ENCODE measurements around the gene CLCN7. TPM values are rescaled to one million over a fixed set of nuclear protein-coding genes. Genes with fewer than 3 reads are reported as not detected.

CLCN7 gene
- total RNA-seq, 1 donor: 161 TPM

DNA sequence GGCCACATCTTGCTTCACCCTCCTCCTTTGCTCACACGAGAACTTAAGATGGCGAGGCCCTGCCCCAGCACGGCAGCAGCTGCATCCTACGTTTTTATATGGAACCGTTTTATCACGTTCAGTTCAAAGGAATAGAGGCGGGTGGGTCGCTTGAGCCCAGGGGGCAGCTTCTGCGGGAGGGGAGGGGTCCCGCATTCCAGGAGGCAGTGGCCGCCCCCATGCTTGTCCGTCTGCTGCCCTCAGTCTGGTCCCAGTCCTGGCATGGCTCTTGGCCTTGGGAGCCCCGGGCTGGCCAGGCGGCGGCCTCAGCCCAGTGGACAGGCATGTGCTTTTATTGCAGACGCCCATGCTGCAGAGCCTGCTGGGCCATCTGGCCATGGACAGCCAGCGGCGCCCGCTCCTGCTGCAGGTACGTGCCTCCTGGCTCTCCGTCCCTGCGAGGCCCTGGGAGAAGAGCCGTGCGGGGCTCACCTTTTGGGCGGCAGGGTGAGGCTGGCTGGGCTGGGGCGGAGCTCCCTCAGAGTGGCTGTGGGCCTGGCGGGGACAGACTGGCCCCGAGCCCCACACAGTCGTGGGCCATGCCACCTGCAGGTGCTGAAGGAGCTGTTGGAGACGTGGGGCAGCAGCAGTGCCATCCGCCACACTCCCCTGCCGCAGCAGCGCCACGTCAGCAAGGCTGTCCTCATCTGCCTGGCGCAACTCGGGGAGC, 25.1 kb upstream of the CLCN7 start:
- Histone ChIP-seq H3K79me2 (ENCODE audit: insufficient read depth, low read length) (peaks cover 25% of the 10 kb centered on the region), H3K9me3 (ENCODE audit: low read depth, low read length) (no peaks in the 10 kb centered on the region), H4K20me1 (ENCODE audit: insufficient read depth, low read length) (peaks cover 1% of the 10 kb centered on the region), H2AFZ (ENCODE audit: low read length) (no peak overlapping the region), H3K27me3 (ENCODE audit: insufficient read depth, low read length) (no peaks in the 10 kb centered on the region), H3K27ac (ENCODE audit: low read depth, low read length) (no peak overlapping the region), H3K36me3 (ENCODE audit: insufficient read depth, low read length) (peaks cover 31% of the 10 kb centered on the region), H3K4me3 (ENCODE audit: insufficient read depth, low read length) (no peak overlapping the region), H3K4me1 (ENCODE audit: insufficient read depth, low read length) (no peaks in the 10 kb centered on the region), H3K4me2 (ENCODE audit: insufficient read depth, low read length) (no peak overlapping the region)
- TF ChIP-seq, protein P1, sequence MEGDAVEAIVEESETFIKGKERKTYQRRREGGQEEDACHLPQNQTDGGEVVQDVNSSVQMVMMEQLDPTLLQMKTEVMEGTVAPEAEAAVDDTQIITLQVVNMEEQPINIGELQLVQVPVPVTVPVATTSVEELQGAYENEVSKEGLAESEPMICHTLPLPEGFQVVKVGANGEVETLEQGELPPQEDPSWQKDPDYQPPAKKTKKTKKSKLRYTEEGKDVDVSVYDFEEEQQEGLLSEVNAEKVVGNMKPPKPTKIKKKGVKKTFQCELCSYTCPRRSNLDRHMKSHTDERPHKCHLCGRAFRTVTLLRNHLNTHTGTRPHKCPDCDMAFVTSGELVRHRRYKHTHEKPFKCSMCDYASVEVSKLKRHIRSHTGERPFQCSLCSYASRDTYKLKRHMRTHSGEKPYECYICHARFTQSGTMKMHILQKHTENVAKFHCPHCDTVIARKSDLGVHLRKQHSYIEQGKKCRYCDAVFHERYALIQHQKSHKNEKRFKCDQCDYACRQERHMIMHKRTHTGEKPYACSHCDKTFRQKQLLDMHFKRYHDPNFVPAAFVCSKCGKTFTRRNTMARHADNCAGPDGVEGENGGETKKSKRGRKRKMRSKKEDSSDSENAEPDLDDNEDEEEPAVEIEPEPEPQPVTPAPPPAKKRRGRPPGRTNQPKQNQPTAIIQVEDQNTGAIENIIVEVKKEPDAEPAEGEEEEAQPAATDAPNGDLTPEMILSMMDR (IDR thresholded peaks at IDR 0.05; ENCODE audit: extremely low read depth, low read depth, low read length): no peak
- DNase-seq (ENCODE audit: insufficient read length, low spot score, missing footprints): no peak

DNA sequence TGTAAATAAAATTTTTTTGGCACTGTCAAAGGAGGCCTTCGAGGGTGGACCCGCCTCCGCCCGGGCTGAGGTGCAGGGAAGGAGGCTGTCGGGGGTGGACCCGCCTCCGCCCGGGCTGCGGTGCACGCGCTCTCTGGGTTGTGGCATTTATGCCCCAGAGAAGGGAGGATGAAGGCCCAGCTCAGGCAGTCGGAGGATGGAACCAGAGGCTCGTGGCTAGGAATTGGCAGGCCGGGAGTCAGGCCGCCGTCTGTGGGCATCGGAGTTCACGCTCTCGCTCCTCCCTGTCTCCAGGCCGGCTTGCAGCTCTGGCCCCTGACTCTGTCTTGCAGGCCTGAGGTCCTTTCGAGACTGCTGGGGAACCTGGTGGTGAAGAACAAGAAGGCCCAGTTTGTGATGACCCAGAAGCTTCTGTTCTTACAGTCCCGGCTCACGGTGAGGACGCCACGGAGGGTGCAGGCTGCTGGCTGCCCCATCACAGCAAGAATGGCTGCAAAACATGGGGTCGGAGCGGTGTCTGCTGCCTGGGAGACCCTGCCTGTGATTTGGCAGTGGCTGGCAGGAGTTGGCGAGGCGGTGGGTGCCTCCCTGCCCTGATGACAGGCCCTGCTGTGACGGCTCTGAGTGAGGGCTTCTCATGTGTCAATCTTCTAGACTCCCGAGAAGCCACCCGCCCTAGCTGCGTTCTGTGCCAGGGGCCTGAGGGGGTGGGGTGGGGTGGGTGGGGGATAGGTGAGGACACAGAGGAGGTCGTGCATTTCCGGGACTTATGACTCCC, 24.3 kb upstream of the CLCN7 start:
- H3K4me3 ChIP-seq (ENCODE audit: insufficient read depth, low read length): no peak overlapping the region
- no peak overlapping the region for H3K4me2 ChIP-seq (ENCODE audit: insufficient read depth, low read length)
- no peaks in the 10 kb centered on the region for H3K27me3 ChIP-seq (ENCODE audit: insufficient read depth, low read length)
- H3K79me2 ChIP-seq (ENCODE audit: insufficient read depth, low read length): peaks cover 34% of the 10 kb centered on the region
- peaks cover 2% of the 10 kb centered on the region for H3K4me1 ChIP-seq (ENCODE audit: insufficient read depth, low read length)
- no peak overlapping the region for H2AFZ ChIP-seq (ENCODE audit: low read length)
- H3K9me3 ChIP-seq (ENCODE audit: low read depth, low read length): no peaks in the 10 kb centered on the region
- no peak overlapping the region for H3K27ac ChIP-seq (ENCODE audit: low read depth, low read length)
- peaks cover 35% of the 10 kb centered on the region for H3K36me3 ChIP-seq (ENCODE audit: insufficient read depth, low read length)
- TF ChIP-seq, protein P1 (IDR thresholded peaks at IDR 0.05; ENCODE audit: extremely low read depth, low read depth, low read length): no peak
- DNase-seq (ENCODE audit: insufficient read length, low spot score, missing footprints): no peak
- peaks cover 7% of the 10 kb centered on the region for H4K20me1 ChIP-seq (ENCODE audit: insufficient read depth, low read length)

- Histone ChIP-seq H3K36me3 (ENCODE audit: insufficient read depth, low read length) (peaks cover 20% of the 10 kb centered on the region), H3K27ac (ENCODE audit: low read depth, low read length) (no peak overlapping the region), H3K79me2 (ENCODE audit: insufficient read depth, low read length) (peaks cover 38% of the 10 kb centered on the region)
These were observed 22.3 kb upstream of the CLCN7 start for GRCh38 chr16:1497014-1497598.

More at GRCh38 chr16:1497014-1497598, 22.3 kb upstream of the CLCN7 start:
- Histone ChIP-seq H3K4me3 (ENCODE audit: insufficient read depth, low read length) (no peak overlapping the region), H4K20me1 (ENCODE audit: insufficient read depth, low read length) (peaks cover 7% of the 10 kb centered on the region), H2AFZ (ENCODE audit: low read length) (no peak overlapping the region), H3K4me1 (ENCODE audit: insufficient read depth, low read length) (peaks cover 9% of the 10 kb centered on the region), H3K4me2 (ENCODE audit: insufficient read depth, low read length) (no peak overlapping the region), H3K27me3 (ENCODE audit: insufficient read depth, low read length) (no peaks in the 10 kb centered on the region), H3K9me3 (ENCODE audit: low read depth, low read length) (no peaks in the 10 kb centered on the region)
- DNase-seq (ENCODE audit: insufficient read length, low spot score, missing footprints): no peak
- TF ChIP-seq, protein P1 (IDR thresholded peaks at IDR 0.05; ENCODE audit: extremely low read depth, low read depth, low read length): no peak
